Activated naive CD8-positive, alpha-beta T cell treated with anti-CD3 and anti-CD28 coated beads, Interleukin-2, amount 50 U/mL, for 24 hours (primary cell): ENCODE data around the gene MOBP.
A peak's percentile ranks its signal among the peaks of the same experiment; 100 is the strongest.

Source experiments
- ATAC-seq: fragments of 150-1000 bp; cut with Tn5 transposase; one replicate; pipeline ENCODE4 v1.10.0; 2021
- DNase-seq: peaks from one replicate; pipeline ENCODE4 v3.0.0; 2021
- H3K27ac Mint-ChIP-seq: one replicate; pipeline ENCODE4 v1.8.0; 2021; ENCODE audit warnings: mild to moderate bottlenecking, mixed read lengths
- H3K27me3 Mint-ChIP-seq: one replicate; pipeline ENCODE4 v1.8.0; 2021; ENCODE audit warnings: mixed read lengths
- H3K36me3 Mint-ChIP-seq: one replicate; pipeline ENCODE4 v1.8.0; 2021; ENCODE audit warnings: low read depth, mixed read lengths
- H3K4me1 Mint-ChIP-seq: one replicate; pipeline ENCODE4 v1.8.0; 2021; ENCODE audit warnings: mixed read lengths
- H3K4me3 Mint-ChIP-seq: one replicate; pipeline ENCODE4 v1.8.0; 2021; ENCODE audit warnings: mild to moderate bottlenecking, moderate library complexity, mixed read lengths
- H3K9me3 Mint-ChIP-seq: one replicate; pipeline ENCODE4 v1.8.0; 2021; ENCODE audit warnings: mixed read lengths

Gene MOBP

GRCh38 chr3:39529577-39529976 is 62.1 kb downstream of the MOBP start:
- ATAC-seq (no peak), DNase-seq (no peak)
- Mint-ChIP-seq H3K27me3 (peaks cover 19% of the 10 kb centered on the region), H3K4me1 (no peaks in the 10 kb centered on the region), H3K4me3 (no peak overlapping the region), H3K27ac (no peak overlapping the region), H3K9me3 (peaks cover 8% of the 10 kb centered on the region), H3K36me3 (no peaks in the 10 kb centered on the region)

GRCh38 chr3:39531066-39531465 is 63.6 kb downstream of the MOBP start:
- Mint-ChIP-seq H3K27ac (no peak overlapping the region), H3K4me3 (no peak overlapping the region), H3K4me1 (no peaks in the 10 kb centered on the region), H3K27me3 (peaks cover 20% of the 10 kb centered on the region), H3K9me3 (no peaks in the 10 kb centered on the region), H3K36me3 (no peaks in the 10 kb centered on the region)
- ATAC-seq (no peak), DNase-seq (no peak)

- Mint-ChIP-seq H3K9me3 (no peaks in the 10 kb centered on the region), H3K4me3 (no peak overlapping the region), H3K27ac (no peak overlapping the region), H3K36me3 (no peaks in the 10 kb centered on the region), H3K27me3 (peaks cover 20% of the 10 kb centered on the region), H3K4me1 (no peaks in the 10 kb centered on the region)
- no peak for DNase-seq
- ATAC-seq, result no peak
These were observed 64.2 kb downstream of the MOBP start for GRCh38 chr3:39531665-39532064.

GRCh38 chr3:39532777-39533176 is 65.3 kb downstream of the MOBP start:
- DNase-seq, result no peak
- no peaks in the 10 kb centered on the region for H3K4me1 Mint-ChIP-seq
- H3K27me3 Mint-ChIP-seq, result peaks cover 18% of the 10 kb centered on the region

GRCh38 chr3:39533226-39533625 is 65.7 kb downstream of the MOBP start:
- Mint-ChIP-seq H3K4me1 (no peaks in the 10 kb centered on the region), H3K9me3 (no peaks in the 10 kb centered on the region), H3K27me3 (peaks cover 18% of the 10 kb centered on the region), H3K36me3 (no peaks in the 10 kb centered on the region), H3K4me3 (no peak overlapping the region), H3K27ac (no peak overlapping the region)
- DNase-seq (no peak), ATAC-seq (no peak)

More at GRCh38 chr3:39532777-39533176, 65.3 kb downstream of the MOBP start:
- H3K9me3 Mint-ChIP-seq, result no peaks in the 10 kb centered on the region
- H3K27ac Mint-ChIP-seq, result no peak overlapping the region
- no peak overlapping the region for H3K4me3 Mint-ChIP-seq
- no peak for ATAC-seq
- H3K36me3 Mint-ChIP-seq, result no peaks in the 10 kb centered on the region

GRCh38 chr3:39540162-39540921 is 72.9 kb downstream of the MOBP start:
- peak overlapping the region; percentile 51 for H3K27ac Mint-ChIP-seq
- H3K4me3 Mint-ChIP-seq, result no peak overlapping the region
- no peak for DNase-seq
- H3K36me3 Mint-ChIP-seq, result no peaks in the 10 kb centered on the region
- peaks cover 17% of the 10 kb centered on the region for H3K4me1 Mint-ChIP-seq
- ATAC-seq, result peak; percentile 65
- H3K27me3 Mint-ChIP-seq, result peaks cover 9% of the 10 kb centered on the region
- H3K9me3 Mint-ChIP-seq, result no peaks in the 10 kb centered on the region

GRCh38 chr3:39541442-39541841 is 74.0 kb downstream of the MOBP start:
- Mint-ChIP-seq H3K4me3 (no peak overlapping the region), H3K27ac (no peak overlapping the region), H3K4me1 (peaks cover 17% of the 10 kb centered on the region), H3K36me3 (no peaks in the 10 kb centered on the region), H3K9me3 (no peaks in the 10 kb centered on the region), H3K27me3 (peaks cover 6% of the 10 kb centered on the region)
- DNase-seq, result no peak
- no peak for ATAC-seq

- ATAC-seq, result no peak
These were observed 74.4 kb downstream of the MOBP start for GRCh38 chr3:39541917-39542329.

GRCh38 chr3:39542588-39542988 is 75.1 kb downstream of the MOBP start:
- no peak for DNase-seq
- peak; percentile 17 for ATAC-seq

More at GRCh38 chr3:39541917-39542329, 74.4 kb downstream of the MOBP start:
- H3K27me3 Mint-ChIP-seq, result peaks cover 8% of the 10 kb centered on the region
- DNase-seq, result no peak
- peaks cover 17% of the 10 kb centered on the region for H3K4me1 Mint-ChIP-seq
- no peaks in the 10 kb centered on the region for H3K9me3 Mint-ChIP-seq
- H3K4me3 Mint-ChIP-seq, result no peak overlapping the region
- H3K27ac Mint-ChIP-seq, result no peak overlapping the region
- no peaks in the 10 kb centered on the region for H3K36me3 Mint-ChIP-seq

GRCh38 chr3:39548282-39548681 is 80.8 kb downstream of the MOBP start:
- peaks cover 20% of the 10 kb centered on the region for H3K27me3 Mint-ChIP-seq
- no peak overlapping the region for H3K27ac Mint-ChIP-seq
- no peak overlapping the region for H3K4me3 Mint-ChIP-seq
- no peak for ATAC-seq
- H3K9me3 Mint-ChIP-seq, result peaks cover 11% of the 10 kb centered on the region
- H3K4me1 Mint-ChIP-seq, result no peaks in the 10 kb centered on the region
- no peaks in the 10 kb centered on the region for H3K36me3 Mint-ChIP-seq
- DNase-seq, result no peak

More at GRCh38 chr3:39542588-39542988, 75.1 kb downstream of the MOBP start:
- H3K4me1 Mint-ChIP-seq, result peaks cover 17% of the 10 kb centered on the region
- H3K4me3 Mint-ChIP-seq, result no peak overlapping the region
- no peaks in the 10 kb centered on the region for H3K36me3 Mint-ChIP-seq
- H3K9me3 Mint-ChIP-seq, result no peaks in the 10 kb centered on the region
- H3K27me3 Mint-ChIP-seq, result peaks cover 9% of the 10 kb centered on the region
- no peak overlapping the region for H3K27ac Mint-ChIP-seq

GRCh38 chr3:39550354-39551051 is 83.0 kb downstream of the MOBP start:
- no peaks in the 10 kb centered on the region for H3K36me3 Mint-ChIP-seq
- H3K4me1 Mint-ChIP-seq, result no peaks in the 10 kb centered on the region
- H3K9me3 Mint-ChIP-seq, result peaks cover 21% of the 10 kb centered on the region
- ATAC-seq, result no peak
- H3K27ac Mint-ChIP-seq, result no peak overlapping the region
- no peak for DNase-seq
- H3K27me3 Mint-ChIP-seq, result peaks cover 25% of the 10 kb centered on the region
- H3K4me3 Mint-ChIP-seq, result no peak overlapping the region
